OCI-LY1 (cell line): ENCODE data around the gene ZNF646.

ENCODE experiments used
- H2AFZ ChIP-seq: fragments of 200-600 bp; sonication (generic), shearing (Covaris generic); 2 replicates; pipeline ENCODE4 v1.6.0; 2014; ENCODE audit warnings: antibody characterized with exemption, mild to moderate bottlenecking, low read length
- H3F3A ChIP-seq: fragments of 200-600 bp; sonication (generic), shearing (Covaris generic); 2 replicates; pipeline ENCODE4 v1.6.0; 2014; ENCODE audit warnings: mild to moderate bottlenecking, antibody characterized with exemption, low read length, moderate library complexity; ENCODE audit not compliant: insufficient read depth
- H3K27ac ChIP-seq: fragments of 200-600 bp; sonication (generic); 2 replicates; pipeline ENCODE4 v1.5.1; 2014; ENCODE audit warnings: low read length, mixed run types, mild to moderate bottlenecking, low read depth; ENCODE audit not compliant: poor library complexity, severe bottlenecking
- H3K27me3 ChIP-seq: fragments of 200-600 bp; sonication (generic); 2 replicates; pipeline ENCODE4 v1.6.0; 2014; ENCODE audit warnings: antibody characterized with exemption, mild to moderate bottlenecking, low read length, moderate library complexity; ENCODE audit not compliant: insufficient read depth
- H3K36me3 ChIP-seq: fragments of 200-600 bp; sonication (generic); 2 replicates; pipeline ENCODE4 v1.6.1; 2014; ENCODE audit warnings: mild to moderate bottlenecking, antibody characterized with exemption, low read length, moderate library complexity, mixed read lengths; ENCODE audit not compliant: insufficient read depth
- H3K4me1 ChIP-seq: fragments of 200-600 bp; sonication (generic); 2 replicates; pipeline ENCODE4 v1.5.1; 2014; ENCODE audit warnings: mild to moderate bottlenecking, low read length, moderate library complexity; ENCODE audit not compliant: insufficient read depth, severe bottlenecking
- H3K4me2 ChIP-seq: fragments of 200-600 bp; sonication (generic), shearing (Covaris generic); 2 replicates; pipeline ENCODE4 v1.6.1; 2014; ENCODE audit warnings: low read length
- H3K4me3 ChIP-seq: fragments of 200-600 bp; sonication (generic); 2 replicates; pipeline ENCODE4 v1.5.1; 2014; ENCODE audit warnings: low read length, low read depth, mild to moderate bottlenecking, mixed read lengths; ENCODE audit not compliant: poor library complexity, severe bottlenecking
- H3K79me2 ChIP-seq: fragments of 200-600 bp; shearing (Covaris generic); 2 replicates; pipeline ENCODE4 v1.6.1; 2016; ENCODE audit warnings: mixed run types, low read length, mixed read lengths; ENCODE audit not compliant: insufficient read depth
- H3K9ac ChIP-seq: fragments of 200-600 bp; sonication (generic), shearing (Covaris generic); 2 replicates; pipeline ENCODE4 v1.6.1; 2014; ENCODE audit warnings: mild to moderate bottlenecking, low read length, mixed read lengths
- H3K9me2 ChIP-seq: fragments of 200-600 bp; sonication (generic), shearing (Covaris generic); 2 replicates; pipeline ENCODE4 v1.6.1; 2014; ENCODE audit warnings: low read depth, mild to moderate bottlenecking, low read length, mixed read lengths
- H3K9me3 ChIP-seq: fragments of 200-600 bp; shearing (Covaris generic); 2 replicates; pipeline ENCODE4 v1.6.1; 2014; ENCODE audit warnings: low read length, mixed read lengths
- H4K20me1 ChIP-seq: fragments of 200-600 bp; sonication (generic), shearing (Covaris generic); 2 replicates; pipeline ENCODE4 v1.6.0; 2016; ENCODE audit warnings: mild to moderate bottlenecking, low read length; ENCODE audit not compliant: insufficient read depth
- EZH2 ChIP-seq: fragments of 200-600 bp; sonication (generic), shearing (Covaris generic); IDR thresholded peaks from 2 replicates; pipeline ENCODE4 v1.8.0; 2017; ENCODE audit warnings: borderline replicate concordance, mixed run types, mild to moderate bottlenecking, antibody characterized with exemption, low read length, moderate library complexity, mixed read lengths
- TF ChIP-seq, protein P1 (sequence below): fragments of 200-600 bp; sonication (generic), shearing (Covaris generic); IDR thresholded peaks from 2 replicates; pipeline ENCODE4 v1.5.1; 2017; ENCODE audit warnings: mild to moderate bottlenecking, antibody characterized with exemption, low read length, moderate library complexity, mixed read lengths

ZNF646 gene

GRCh38 chr16:31132303-31132979, 58.2 kb downstream of the ZNF646 start:
- no peaks in the 10 kb centered on the region for H3K9me2 ChIP-seq
- peaks cover 8% of the 10 kb centered on the region; the same call in 1 of the 2 replicates for H3K27me3 ChIP-seq
- no peak overlapping the region for H3K27ac ChIP-seq
- no peaks in the 10 kb centered on the region for H3K79me2 ChIP-seq
- H3F3A ChIP-seq: no peaks in the 10 kb centered on the region
- H3K9ac ChIP-seq: no peak overlapping the region
- no peak overlapping the region for H3K4me3 ChIP-seq
- no peaks in the 10 kb centered on the region for H3K9me3 ChIP-seq
- H3K4me1 ChIP-seq: no peaks in the 10 kb centered on the region
- H4K20me1 ChIP-seq: no peaks in the 10 kb centered on the region
- H3K36me3 ChIP-seq: peaks cover 20% of the 10 kb centered on the region
- no peak overlapping the region for H3K4me2 ChIP-seq
- H2AFZ ChIP-seq: no peak overlapping the region
- TF ChIP-seq, protein P1, sequence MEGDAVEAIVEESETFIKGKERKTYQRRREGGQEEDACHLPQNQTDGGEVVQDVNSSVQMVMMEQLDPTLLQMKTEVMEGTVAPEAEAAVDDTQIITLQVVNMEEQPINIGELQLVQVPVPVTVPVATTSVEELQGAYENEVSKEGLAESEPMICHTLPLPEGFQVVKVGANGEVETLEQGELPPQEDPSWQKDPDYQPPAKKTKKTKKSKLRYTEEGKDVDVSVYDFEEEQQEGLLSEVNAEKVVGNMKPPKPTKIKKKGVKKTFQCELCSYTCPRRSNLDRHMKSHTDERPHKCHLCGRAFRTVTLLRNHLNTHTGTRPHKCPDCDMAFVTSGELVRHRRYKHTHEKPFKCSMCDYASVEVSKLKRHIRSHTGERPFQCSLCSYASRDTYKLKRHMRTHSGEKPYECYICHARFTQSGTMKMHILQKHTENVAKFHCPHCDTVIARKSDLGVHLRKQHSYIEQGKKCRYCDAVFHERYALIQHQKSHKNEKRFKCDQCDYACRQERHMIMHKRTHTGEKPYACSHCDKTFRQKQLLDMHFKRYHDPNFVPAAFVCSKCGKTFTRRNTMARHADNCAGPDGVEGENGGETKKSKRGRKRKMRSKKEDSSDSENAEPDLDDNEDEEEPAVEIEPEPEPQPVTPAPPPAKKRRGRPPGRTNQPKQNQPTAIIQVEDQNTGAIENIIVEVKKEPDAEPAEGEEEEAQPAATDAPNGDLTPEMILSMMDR: no peak
- no peak for TF ChIP-seq EZH2

DNA sequence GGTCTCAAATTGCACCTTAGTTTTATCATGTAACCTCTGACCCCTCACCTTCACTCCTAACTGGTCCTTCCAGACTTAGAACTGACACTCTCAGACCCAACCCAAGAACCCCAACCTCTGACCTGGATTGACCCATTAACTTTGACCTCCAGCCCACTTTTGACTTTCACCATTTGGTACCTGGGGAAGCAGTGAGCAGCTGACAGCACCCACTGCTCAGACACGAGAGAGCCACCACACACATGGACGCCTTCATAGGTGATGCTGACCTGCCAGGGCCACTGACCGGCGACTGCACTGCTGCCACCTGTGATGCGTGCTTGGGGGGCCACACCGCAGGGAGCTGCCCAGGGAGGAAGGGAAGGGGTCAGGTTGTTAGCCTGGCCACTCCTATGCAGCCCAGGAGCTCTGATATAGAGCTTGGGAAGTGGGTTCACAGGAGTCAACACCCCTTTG, 58.9 kb downstream of the ZNF646 start:
- Histone ChIP-seq H3K79me2 (no peaks in the 10 kb centered on the region), H3K4me1 (no peaks in the 10 kb centered on the region), H2AFZ (no peak overlapping the region)

More for the DNA sequence above, 58.9 kb downstream of the ZNF646 start:
- TF ChIP-seq, protein P1: no peak
- no peak for TF ChIP-seq EZH2
- Histone ChIP-seq H3K9me2 (no peaks in the 10 kb centered on the region), H3K9ac (no peak overlapping the region), H3K9me3 (no peaks in the 10 kb centered on the region), H3K27ac (no peak overlapping the region), H3K27me3 (peaks cover 8% of the 10 kb centered on the region; the same call in 1 of the 2 replicates), H3K36me3 (peaks cover 16% of the 10 kb centered on the region), H3K4me2 (no peak overlapping the region), H3K4me3 (no peak overlapping the region), H3F3A (no peaks in the 10 kb centered on the region), H4K20me1 (no peaks in the 10 kb centered on the region)
